Astrocyte of the spinal cord (primary cell): ENCODE data around the gene FAM216B.

ENCODE experiments used
- DNase-seq: peaks from one replicate; pipeline ENCODE4 v3.0.0; 2011; ENCODE audit warnings: low read depth, low spot score
- H3K4me3 ChIP-seq: 2 replicates; pipeline ENCODE4 v1.5.1; 2011; ENCODE audit warnings: low read depth, mild to moderate bottlenecking, low read length, moderate library complexity
- CTCF ChIP-seq: IDR thresholded peaks from 2 replicates; pipeline ENCODE4 v1.5.1; 2012; ENCODE audit warnings: low read depth, mild to moderate bottlenecking, low read length, inconsistent platforms
- in situ Hi-C: cut with HindIII; loops from 2 replicates; pipeline ENCODE4 v1.10.0; 2017; ENCODE audit warnings: low sequenced_read_pairs

Gene FAM216B

GRCh38 chr13:42792154-42792553 lies 10.8 kb downstream of the FAM216B start:
- no peak for DNase-seq
- no peak overlapping the region for H3K4me3 ChIP-seq
- in situ Hi-C loops, result no loop called here
- TF ChIP-seq CTCF, result no peak

- TF ChIP-seq CTCF, result no peak
- DNase-seq, result peak; percentile 33
- in situ Hi-C loops, result no loop called here
Observed at GRCh38 chr13:42794577-42795275, 13.3 kb downstream of the FAM216B start.

GRCh38 chr13:42795666-42796065 lies 14.3 kb downstream of the FAM216B start:
- H3K4me3 ChIP-seq, result no peak overlapping the region
- in situ Hi-C loops, result no loop called here
- no peak for DNase-seq
- no peak for TF ChIP-seq CTCF

More at GRCh38 chr13:42794577-42795275, 13.3 kb downstream of the FAM216B start:
- no peak overlapping the region for H3K4me3 ChIP-seq

GRCh38 chr13:42796747-42797356 lies 15.5 kb downstream of the FAM216B start:
- in situ Hi-C loops, result no loop called here
- TF ChIP-seq CTCF, result no peak
- no peak for DNase-seq
- no peak overlapping the region for H3K4me3 ChIP-seq

GRCh38 chr13:42798118-42798517 lies 16.7 kb downstream of the FAM216B start:
- no peak for DNase-seq
- no peak overlapping the region for H3K4me3 ChIP-seq
- TF ChIP-seq CTCF, result no peak
- in situ Hi-C loops, result no loop called here

- in situ Hi-C loops, result no loop called here
- no peak for TF ChIP-seq CTCF
- no peak for DNase-seq
Observed at GRCh38 chr13:42800109-42800643, 18.8 kb downstream of the FAM216B start.

More at GRCh38 chr13:42800109-42800643, 18.8 kb downstream of the FAM216B start:
- H3K4me3 ChIP-seq, result no peak overlapping the region
